ENCODE measurements around the gene PROSER3. TPM values are rescaled to one million over a fixed set of nuclear protein-coding genes. Genes with fewer than 3 reads are reported as not detected.

PROSER3 gene
- total and polyA plus RNA-seq, 2 of the 13 experiments (the other 11 are each of a cell fraction or from before 2014, with no cell fraction given), result 5.1 to 5.7 TPM

- TF ChIP-seq CERS6 (CRISPR knock-in tag; IDR thresholded peaks at IDR 0.05) (no peak), GZF1 (CRISPR knock-in tag; IDR thresholded peaks at IDR 0.05) (0 out of 2 replicates have a peak, but pooled peaks have one; percentile 24), ATRX (CRISPR knock-in tag; IDR thresholded peaks at IDR 0.05; ENCODE audit: borderline replicate concordance) (no peak), ZHX2 (IDR thresholded peaks at IDR 0.05; ENCODE audit: low read depth) (no peak), ZHX2 (CRISPR knock-in tag; IDR thresholded peaks at IDR 0.05; ENCODE audit: borderline replicate concordance) (no peak), THYN1 (CRISPR knock-in tag; IDR thresholded peaks at IDR 0.05; ENCODE audit: borderline replicate concordance, low read depth) (no peak), XRCC5 (optimal IDR thresholded peaks at IDR 0.05; ENCODE audit: low read length) (peak; percentile 44), IRF1 (CRISPR knock-in tag; IDR thresholded peaks at IDR 0.05; ENCODE audit: low read depth) (no peak), ZNF891 (CRISPR knock-in tag; IDR thresholded peaks at IDR 0.05) (peak; percentile 90), PTBP1 (IDR thresholded peaks at IDR 0.05; ENCODE audit: low read depth, low read length, poor library complexity, severe bottlenecking) (no peak), ZSCAN9 (CRISPR knock-in tag; IDR thresholded peaks at IDR 0.05; ENCODE audit: borderline replicate concordance) (peak; percentile 50; the same call in 1 of the 2 replicates), TAF15 (IDR thresholded peaks at IDR 0.05; ENCODE audit: low read depth, low read length, poor library complexity, severe bottlenecking) (no peak), PCBP2 (optimal IDR thresholded peaks at IDR 0.05; ENCODE audit: low read depth, low read length, poor library complexity, severe bottlenecking) (no peak), RELA (CRISPR knock-in tag; IDR thresholded peaks at IDR 0.05) (no peak), NRL (CRISPR knock-in tag; IDR thresholded peaks at IDR 0.05; ENCODE audit: borderline replicate concordance) (peak; percentile 64; the same call in 1 of the 2 replicates), THAP7 (CRISPR knock-in tag; IDR thresholded peaks at IDR 0.05) (peak; percentile 82; the same call in 1 of the 2 replicates), ZNF326 (CRISPR knock-in tag; IDR thresholded peaks at IDR 0.05; ENCODE audit: borderline replicate concordance) (no peak), SALL1 (CRISPR knock-in tag; IDR thresholded peaks at IDR 0.05) (peak; percentile 83), ZBTB14 (CRISPR knock-in tag; IDR thresholded peaks at IDR 0.05) (no peak), RFXANK (CRISPR knock-in tag; IDR thresholded peaks at IDR 0.05) (no peak)
Measured at GRCh38 chr19:35740423-35741202, 17.4 kb upstream of the PROSER3 start (continued).

All from HepG2 (cell line).